CD4-positive, alpha-beta memory T cell (primary cell): ENCODE results near the gene MCMBP. TPM values are rescaled to one million over a fixed set of nuclear protein-coding genes. Genes with fewer than 3 reads are reported as not detected.

Source experiments
- polyA plus RNA-seq, 2 donors: library from polyadenylated mRNA; unstranded; fragments of 300-500 nt; fragmentation: Illumina TruSeq; gene quantifications; one replicate each; pipeline ENCODE4 v1.2.3, GENCODE V29; 2021
- total RNA-seq, 2 experiments: library from RNA; stranded (reverse); gene quantifications; one replicate each; pipeline ENCODE4 v1.2.3, GENCODE V29; 2021

The MCMBP gene
- total and polyA plus RNA-seq, 4 experiments from 2014 or later, result 54.8 to 70.5 (median 62.1) TPM

Other genes with a start within 250 kb of the MCMBP start
- gene BAG3, start 221.5 kb downstream of the MCMBP start, total RNA-seq, result 10 to 100 TPM; 20.8 to 21.6 TPM
- gene BAG3, start 221.5 kb downstream of the MCMBP start, polyA plus RNA-seq, result 10 to 100 TPM in 1 of 2 donors, 1 to 10 TPM in 1; 8.5 to 27.3 TPM
- 10 to 100 TPM; 10.6 to 10.9 TPM for gene INPP5F, start 146.8 kb downstream of the MCMBP start, total RNA-seq
- gene INPP5F, start 146.8 kb downstream of the MCMBP start, polyA plus RNA-seq, result 1 to 10 TPM; 3.6 to 5.5 TPM
- 10 to 100 TPM; 68.7 to 70.0 TPM for gene SEC23IP, start 19.9 kb upstream of the MCMBP start, total RNA-seq
- 10 to 100 TPM; 51.6 to 58.9 TPM for gene SEC23IP, start 19.9 kb upstream of the MCMBP start, polyA plus RNA-seq